ENCODE data around the gene TKT. TPM values are rescaled to one million over a fixed set of nuclear protein-coding genes. Genes with fewer than 3 reads are reported as not detected.
A peak's percentile ranks its signal among the peaks of the same experiment; 100 is the strongest.

TKT gene
- total and polyA plus RNA-seq, 2 of the 13 experiments (the other 11 are each of a cell fraction or from before 2014, with no cell fraction given): 150 to 238 TPM

GRCh38 chr3:53255775-53256703, at the start of gene TKT (continued):
- TF ChIP-seq CSRNP2 (CRISPR knock-in tag; conservative IDR thresholded peaks at IDR 0.05; ENCODE audit: low read depth) (no peak), FOSL1 (CRISPR knock-in tag; IDR thresholded peaks at IDR 0.05; ENCODE audit: borderline replicate concordance) (no peak), TBL1XR1 (IDR thresholded peaks at IDR 0.05; ENCODE audit: borderline replicate concordance, low read length, partially characterized antibody) (no peak), TP53 (CRISPR knock-in tag; conservative IDR thresholded peaks at IDR 0.05) (no peak), ZNF616 (CRISPR knock-in tag; IDR thresholded peaks at IDR 0.05; ENCODE audit: low read depth) (no peak; the same call in 1 of the 2 replicates), ZKSCAN5 (CRISPR knock-in tag; IDR thresholded peaks at IDR 0.05) (no peak), TFDP2 (CRISPR knock-in tag; IDR thresholded peaks at IDR 0.05) (peak; percentile 36; the same call in 1 of the 2 replicates), SMARCC2 (IDR thresholded peaks at IDR 0.05) (no peak), TEF (CRISPR knock-in tag; IDR thresholded peaks at IDR 0.05) (no peak), ZNF747 (CRISPR knock-in tag; IDR thresholded peaks at IDR 0.05; ENCODE audit: borderline replicate concordance) (no peak), ELF4 (CRISPR knock-in tag; IDR thresholded peaks at IDR 0.05; ENCODE audit: borderline replicate concordance) (no peak), KLF16 (CRISPR knock-in tag; IDR thresholded peaks at IDR 0.05) (peak in 1 of 2 experiments; percentile 88; a peak in 2 of 4 replicates), MEIS2 (CRISPR knock-in tag; IDR thresholded peaks at IDR 0.05) (no peak), XRCC5 (optimal IDR thresholded peaks at IDR 0.05; ENCODE audit: low read length) (no peak), PHB2 (IDR thresholded peaks at IDR 0.05; ENCODE audit: partially characterized antibody) (no peak), HOXA7 (CRISPR knock-in tag; IDR thresholded peaks at IDR 0.05) (no peak), ZNF18 (CRISPR knock-in tag; IDR thresholded peaks at IDR 0.05; ENCODE audit: insufficient replicate concordance) (no peak)
- TF ChIP-seq, protein P1, sequence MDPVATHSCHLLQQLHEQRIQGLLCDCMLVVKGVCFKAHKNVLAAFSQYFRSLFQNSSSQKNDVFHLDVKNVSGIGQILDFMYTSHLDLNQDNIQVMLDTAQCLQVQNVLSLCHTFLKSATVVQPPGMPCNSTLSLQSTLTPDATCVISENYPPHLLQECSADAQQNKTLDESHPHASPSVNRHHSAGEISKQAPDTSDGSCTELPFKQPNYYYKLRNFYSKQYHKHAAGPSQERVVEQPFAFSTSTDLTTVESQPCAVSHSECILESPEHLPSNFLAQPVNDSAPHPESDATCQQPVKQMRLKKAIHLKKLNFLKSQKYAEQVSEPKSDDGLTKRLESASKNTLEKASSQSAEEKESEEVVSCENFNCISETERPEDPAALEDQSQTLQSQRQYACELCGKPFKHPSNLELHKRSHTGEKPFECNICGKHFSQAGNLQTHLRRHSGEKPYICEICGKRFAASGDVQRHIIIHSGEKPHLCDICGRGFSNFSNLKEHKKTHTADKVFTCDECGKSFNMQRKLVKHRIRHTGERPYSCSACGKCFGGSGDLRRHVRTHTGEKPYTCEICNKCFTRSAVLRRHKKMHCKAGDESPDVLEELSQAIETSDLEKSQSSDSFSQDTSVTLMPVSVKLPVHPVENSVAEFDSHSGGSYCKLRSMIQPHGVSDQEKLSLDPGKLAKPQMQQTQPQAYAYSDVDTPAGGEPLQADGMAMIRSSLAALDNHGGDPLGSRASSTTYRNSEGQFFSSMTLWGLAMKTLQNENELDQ (CRISPR knock-in tag; IDR thresholded peaks at IDR 0.05; ENCODE audit: borderline replicate concordance): no peak
- TF ChIP-seq, protein P2, sequence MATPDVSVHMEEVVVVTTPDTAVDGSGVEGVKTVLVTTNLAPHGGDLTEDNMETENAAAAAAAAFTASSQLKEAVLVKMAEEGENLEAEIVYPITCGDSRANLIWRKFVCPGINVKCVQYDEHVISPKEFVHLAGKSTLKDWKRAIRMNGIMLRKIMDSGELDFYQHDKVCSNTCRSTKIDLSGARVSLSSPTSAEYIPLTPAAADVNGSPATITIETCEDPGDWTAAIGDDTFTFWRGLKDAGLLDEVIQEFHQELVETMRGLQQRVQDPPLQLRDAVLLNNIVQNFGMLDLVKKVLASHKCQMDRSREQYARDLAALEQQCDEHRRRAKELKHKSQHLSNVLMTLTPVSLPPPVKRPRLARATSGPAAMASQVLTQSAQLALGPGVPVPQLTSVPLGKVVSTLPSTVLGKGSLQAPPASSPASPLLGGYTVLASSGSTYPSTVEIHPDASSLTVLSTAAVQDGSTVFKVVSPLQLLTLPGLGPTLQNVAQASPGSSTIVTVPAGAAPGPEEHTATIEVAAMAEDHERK (CRISPR knock-in tag; IDR thresholded peaks at IDR 0.05; ENCODE audit: low read depth): no peak
